H1 (cell line): Measurements from ENCODE around the gene GLI1. TPM values are rescaled to one million over a fixed set of nuclear protein-coding genes. Genes with fewer than 3 reads are reported as not detected.

Experiments used
- KDM1A ChIP-seq: fragments of 200-600, 300-600 bp; sonication (generic); IDR thresholded peaks from 2 replicates; pipeline ENCODE4 v1.7.1; 2016; ENCODE audit warnings: mild to moderate bottlenecking, low read length, borderline replicate concordance
- polyA plus RNA-seq, 7 experiments: library from polyadenylated mRNA; depleted of rRNA in 3 of 7; stranded (reverse) in 5 of 7; unstranded in 2 of 7; fragments of >200 nt in 5 of 7; fragments of 200-250 nt in 2 of 7; gene quantifications; 1 replicate in 5 of 7; 2 replicates in 1 of 7; 4 replicates in 1 of 7; pipeline versions ENCODE4 v1.2.1 to v1.2.3, GENCODE V29; 2011 to 2013; ENCODE audit warnings: missing spikeins in 2 of 7, mixed read lengths in 2 of 7
- total RNA-seq: library from RNA; stranded (reverse); fragmentation: NEBNext Ultra II Directional; extraction: Animal tissue kit (Norgen Biotek cat#: 25700); gene quantifications from 2 replicates; pipeline ENCODE4 v1.2.1, GENCODE V29; 2021

The GLI1 gene
- total and polyA plus RNA-seq, 2 of the 8 experiments (the other 6 are each of a cell fraction or from before 2014, with no cell fraction given), result 23.5 to 25.3 TPM

DNA sequence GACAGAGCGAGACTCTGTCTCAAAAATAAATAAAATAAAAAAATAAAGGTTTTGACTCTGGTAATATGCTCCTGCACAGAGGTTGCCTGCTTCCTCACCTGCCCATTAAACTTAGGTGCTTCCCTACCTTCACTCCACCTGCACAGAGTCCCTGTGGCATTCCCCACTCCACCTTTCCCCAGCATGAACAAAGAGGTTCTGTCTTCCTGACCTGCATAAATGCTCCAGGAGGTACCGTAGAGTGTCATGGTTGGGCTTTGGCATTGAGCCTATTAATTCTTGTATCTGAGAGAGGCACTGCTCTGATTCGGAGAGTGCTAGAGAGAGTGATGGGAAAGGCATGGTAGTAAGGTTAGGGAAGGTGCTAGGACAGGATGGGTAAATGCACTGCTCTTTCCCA is 13.8 kb downstream of the GLI1 start (continued):
- TF ChIP-seq KDM1A, result no peak
